ENCODE data around the gene MFSD6L.

Gene MFSD6L

GRCh38 chr17:8791910-8792270, 7.3 kb downstream of the MFSD6L start:
- no peaks in the 10 kb centered on the region for H3K36me3 Mint-ChIP-seq (ENCODE audit: low read depth)
- H3K4me1 Mint-ChIP-seq (ENCODE audit: low read depth), result no peaks in the 10 kb centered on the region
- H3K27ac Mint-ChIP-seq, result no peak overlapping the region
- no peaks in the 10 kb centered on the region for H3K9me3 Mint-ChIP-seq
- DNase-seq (ENCODE audit: low spot score), result no peak
- no peaks in the 10 kb centered on the region for H3K27me3 Mint-ChIP-seq (ENCODE audit: low read depth)
- H3K4me3 Mint-ChIP-seq, result no peak overlapping the region

DNA sequence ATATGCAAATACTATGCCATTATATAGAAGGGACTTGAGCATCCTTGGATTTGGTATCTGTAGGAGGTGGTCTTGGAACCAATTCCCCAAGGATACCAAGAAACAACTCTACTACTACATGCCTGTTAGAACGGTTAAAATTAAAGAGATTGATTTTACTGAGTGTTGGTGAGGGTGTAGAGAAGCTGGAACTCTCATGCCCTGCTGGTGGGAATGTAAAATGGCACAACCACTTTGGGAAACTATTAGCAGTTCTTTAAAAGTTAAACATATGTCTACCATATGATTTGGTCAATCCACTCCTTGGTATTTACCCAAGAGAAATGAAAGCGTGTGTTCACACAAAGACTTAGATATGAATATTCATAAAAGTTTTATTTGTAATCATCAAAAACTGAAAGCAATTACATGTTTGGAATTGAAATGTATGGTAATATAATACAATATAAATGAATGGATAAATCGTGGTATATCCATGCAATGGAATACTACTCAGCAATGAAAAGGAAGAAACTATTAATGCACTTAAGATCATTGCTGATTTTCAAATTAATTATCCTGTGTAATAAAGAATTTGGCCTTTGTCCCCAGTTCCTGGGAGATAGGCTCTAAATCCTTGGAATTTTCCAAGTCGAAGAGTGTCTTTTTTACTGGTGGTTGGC, 7.8 kb downstream of the MFSD6L start:
- H3K4me1 Mint-ChIP-seq (ENCODE audit: low read depth), result no peaks in the 10 kb centered on the region
- no peaks in the 10 kb centered on the region for H3K27me3 Mint-ChIP-seq (ENCODE audit: low read depth)
- no peak overlapping the region for H3K4me3 Mint-ChIP-seq
- H3K36me3 Mint-ChIP-seq (ENCODE audit: low read depth), result no peaks in the 10 kb centered on the region
- no peaks in the 10 kb centered on the region for H3K9me3 Mint-ChIP-seq
- no peak overlapping the region for H3K27ac Mint-ChIP-seq
- no peak for DNase-seq (ENCODE audit: low spot score)

DNA sequence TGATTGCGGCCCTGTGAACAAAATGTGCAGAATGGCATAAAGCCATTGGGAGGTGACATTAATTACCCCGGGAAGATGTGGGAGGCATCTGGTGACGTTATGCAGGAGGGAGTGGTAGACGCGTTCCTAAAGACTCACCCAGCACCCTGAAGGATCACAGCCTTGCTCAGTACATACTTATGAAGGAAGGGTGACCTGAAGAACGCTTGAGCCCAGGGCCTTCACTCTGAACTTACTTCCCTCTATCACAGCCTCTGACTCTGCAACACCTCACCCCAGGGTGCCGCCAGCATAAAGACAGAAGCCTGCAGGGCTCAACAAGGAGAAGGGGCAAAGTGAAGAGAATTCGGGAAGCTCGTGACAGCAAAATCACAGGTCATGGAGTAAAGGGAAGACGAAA, 9.4 kb downstream of the MFSD6L start:
- no peaks in the 10 kb centered on the region for H3K9me3 Mint-ChIP-seq
- no peaks in the 10 kb centered on the region for H3K27me3 Mint-ChIP-seq (ENCODE audit: low read depth)
- DNase-seq (ENCODE audit: low spot score), result no peak
- no peak overlapping the region for H3K4me3 Mint-ChIP-seq
- H3K36me3 Mint-ChIP-seq (ENCODE audit: low read depth), result no peaks in the 10 kb centered on the region
- H3K27ac Mint-ChIP-seq, result no peak overlapping the region
- no peaks in the 10 kb centered on the region for H3K4me1 Mint-ChIP-seq (ENCODE audit: low read depth)

- Mint-ChIP-seq H3K27me3 (ENCODE audit: low read depth) (no peaks in the 10 kb centered on the region), H3K27ac (no peak overlapping the region), H3K4me1 (ENCODE audit: low read depth) (no peaks in the 10 kb centered on the region), H3K9me3 (no peaks in the 10 kb centered on the region), H3K36me3 (ENCODE audit: low read depth) (no peaks in the 10 kb centered on the region), H3K4me3 (no peak overlapping the region)
- DNase-seq (ENCODE audit: low spot score), result no peak
Measured at GRCh38 chr17:8788998-8789397, 10.2 kb downstream of the MFSD6L start.

- Mint-ChIP-seq H3K4me3 (no peak overlapping the region), H3K4me1 (ENCODE audit: low read depth) (no peaks in the 10 kb centered on the region), H3K36me3 (ENCODE audit: low read depth) (no peaks in the 10 kb centered on the region), H3K27ac (no peak overlapping the region), H3K27me3 (ENCODE audit: low read depth) (peaks cover 9% of the 10 kb centered on the region), H3K9me3 (no peaks in the 10 kb centered on the region)
- peak; percentile 29 for DNase-seq (ENCODE audit: low spot score)
Measured at GRCh38 chr17:8785547-8786413, 13.4 kb downstream of the MFSD6L start.

DNA sequence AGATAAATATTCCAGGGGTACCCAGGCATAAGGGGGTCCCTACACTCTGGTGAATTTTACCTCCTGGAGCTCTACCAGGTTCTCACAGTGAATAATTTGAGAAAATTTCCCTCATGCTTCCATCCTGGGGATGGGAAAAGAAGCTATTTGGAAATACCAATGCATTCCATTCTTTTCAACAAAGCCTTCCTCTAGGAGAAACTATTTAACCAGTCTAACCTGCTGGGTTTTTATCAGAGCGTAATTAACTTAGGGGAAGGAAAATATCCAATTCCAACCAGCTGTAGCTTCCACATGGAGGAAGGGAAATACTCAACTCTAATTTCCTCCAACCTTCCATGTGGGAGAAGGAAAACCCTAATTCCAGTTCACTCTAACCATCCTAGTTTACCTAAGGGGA, 17.0 kb downstream of the MFSD6L start:
- no peaks in the 10 kb centered on the region for H3K4me1 Mint-ChIP-seq (ENCODE audit: low read depth)
- H3K36me3 Mint-ChIP-seq (ENCODE audit: low read depth), result no peaks in the 10 kb centered on the region
- peaks cover 29% of the 10 kb centered on the region for H3K27me3 Mint-ChIP-seq (ENCODE audit: low read depth)
- DNase-seq (ENCODE audit: low spot score), result no peak
- H3K27ac Mint-ChIP-seq, result no peak overlapping the region
- no peak overlapping the region for H3K4me3 Mint-ChIP-seq
- H3K9me3 Mint-ChIP-seq, result no peaks in the 10 kb centered on the region

- H3K27ac Mint-ChIP-seq, result no peak overlapping the region
- peaks cover 33% of the 10 kb centered on the region for H3K27me3 Mint-ChIP-seq (ENCODE audit: low read depth)
- no peaks in the 10 kb centered on the region for H3K36me3 Mint-ChIP-seq (ENCODE audit: low read depth)
Measured at GRCh38 chr17:8781776-8782175, 17.4 kb downstream of the MFSD6L start.

DNA sequence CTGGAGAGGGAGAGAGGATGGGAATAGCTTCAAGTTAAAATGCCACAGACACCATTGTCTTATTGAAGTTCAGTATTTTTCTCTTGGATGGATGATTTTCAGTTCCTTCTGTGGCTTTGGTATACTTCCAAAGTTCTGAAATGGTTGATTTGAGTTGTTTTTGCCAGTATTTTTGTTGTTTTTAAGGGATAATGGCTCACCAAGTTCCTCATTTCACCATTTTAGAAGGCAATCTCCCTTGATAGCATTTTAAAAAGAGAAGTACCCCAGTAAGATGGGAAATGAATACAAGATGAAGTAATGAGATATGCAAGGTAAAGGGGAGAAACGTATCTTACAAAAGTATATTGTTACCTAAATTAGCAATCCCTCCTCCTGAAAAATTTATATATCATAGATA, 22.3 kb downstream of the MFSD6L start:
- H3K27ac Mint-ChIP-seq, result no peak overlapping the region
- H3K36me3 Mint-ChIP-seq (ENCODE audit: low read depth), result no peaks in the 10 kb centered on the region
- peaks cover 4% of the 10 kb centered on the region for H3K9me3 Mint-ChIP-seq
- H3K4me3 Mint-ChIP-seq, result no peak overlapping the region
- H3K27me3 Mint-ChIP-seq (ENCODE audit: low read depth), result peaks cover 55% of the 10 kb centered on the region
- no peak for DNase-seq (ENCODE audit: low spot score)
- H3K4me1 Mint-ChIP-seq (ENCODE audit: low read depth), result no peaks in the 10 kb centered on the region

More at GRCh38 chr17:8781776-8782175, 17.4 kb downstream of the MFSD6L start:
- Mint-ChIP-seq H3K4me3 (no peak overlapping the region), H3K9me3 (no peaks in the 10 kb centered on the region), H3K4me1 (ENCODE audit: low read depth) (no peaks in the 10 kb centered on the region)
- DNase-seq (ENCODE audit: low spot score), result no peak

- Mint-ChIP-seq H3K27ac (no peak overlapping the region), H3K36me3 (ENCODE audit: low read depth) (no peaks in the 10 kb centered on the region), H3K27me3 (ENCODE audit: low read depth) (peaks cover 50% of the 10 kb centered on the region), H3K4me3 (no peak overlapping the region), H3K9me3 (peaks cover 4% of the 10 kb centered on the region), H3K4me1 (ENCODE audit: low read depth) (no peaks in the 10 kb centered on the region)
- no peak for DNase-seq (ENCODE audit: low spot score)
Measured at GRCh38 chr17:8776248-8776647, 22.9 kb downstream of the MFSD6L start.

- DNase-seq (ENCODE audit: low spot score), result no peak
- Mint-ChIP-seq H3K4me3 (no peak overlapping the region), H3K9me3 (no peaks in the 10 kb centered on the region), H3K36me3 (ENCODE audit: low read depth) (no peaks in the 10 kb centered on the region), H3K27ac (no peak overlapping the region), H3K4me1 (ENCODE audit: low read depth) (no peaks in the 10 kb centered on the region), H3K27me3 (ENCODE audit: low read depth) (peaks cover 14% of the 10 kb centered on the region)
Measured at GRCh38 chr17:8766731-8767130, 32.4 kb downstream of the MFSD6L start.

- no peak for DNase-seq (ENCODE audit: low spot score)
- Mint-ChIP-seq H3K4me3 (no peak overlapping the region), H3K9me3 (no peaks in the 10 kb centered on the region), H3K27me3 (ENCODE audit: low read depth) (peaks cover 13% of the 10 kb centered on the region), H3K36me3 (ENCODE audit: low read depth) (no peaks in the 10 kb centered on the region), H3K27ac (no peak overlapping the region), H3K4me1 (ENCODE audit: low read depth) (no peaks in the 10 kb centered on the region)
Measured at GRCh38 chr17:8762012-8762411, 37.2 kb downstream of the MFSD6L start.

GRCh38 chr17:8758137-8758596, 41.0 kb downstream of the MFSD6L start, which contains the start of gene SPDYE4:
Gene SPDYE4, minus strand, starts transcription at chr17:8758546. Its CDS starts 164 bp downstream, at chr17:8758382.
- Mint-ChIP-seq H3K4me1 (ENCODE audit: low read depth) (peaks cover 1% of the 10 kb centered on the region), H3K4me3 (no peak within 1 kb of the TSS), H3K9me3 (no peaks in the 10 kb centered on the region), H3K27ac (no peak within 1 kb of the TSS), H3K27me3 (ENCODE audit: low read depth) (peaks cover 15% of the 10 kb centered on the region), H3K36me3 (ENCODE audit: low read depth) (no peaks in the 10 kb centered on the region)
- no peak for DNase-seq (ENCODE audit: low spot score)

DNA sequence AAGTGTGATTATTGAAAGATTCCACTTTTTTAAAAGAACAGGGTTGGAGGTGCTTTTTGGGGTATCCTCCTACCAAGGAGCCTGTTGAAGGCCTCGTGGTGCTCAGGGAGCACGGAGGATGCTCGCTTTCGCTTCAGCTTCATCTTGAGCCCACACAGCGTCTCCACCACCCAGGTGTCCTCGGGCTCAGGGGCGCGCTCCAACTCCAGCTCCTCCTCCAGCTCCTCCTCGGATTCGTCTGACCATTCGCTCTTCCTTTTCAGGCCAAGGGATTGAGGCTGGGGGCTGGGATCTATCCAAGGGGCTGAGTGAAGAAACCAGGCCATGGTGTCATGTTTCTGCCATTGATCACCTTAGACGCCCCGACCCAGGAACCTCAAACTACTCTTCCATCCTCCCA, 42.0 kb downstream of the MFSD6L start:
- Mint-ChIP-seq H3K4me3 (no peak overlapping the region), H3K36me3 (ENCODE audit: low read depth) (no peaks in the 10 kb centered on the region), H3K27ac (no peak overlapping the region), H3K27me3 (ENCODE audit: low read depth) (peaks cover 12% of the 10 kb centered on the region), H3K9me3 (no peaks in the 10 kb centered on the region), H3K4me1 (ENCODE audit: low read depth) (peaks cover 1% of the 10 kb centered on the region)
- DNase-seq (ENCODE audit: low spot score), result no peak

DNA sequence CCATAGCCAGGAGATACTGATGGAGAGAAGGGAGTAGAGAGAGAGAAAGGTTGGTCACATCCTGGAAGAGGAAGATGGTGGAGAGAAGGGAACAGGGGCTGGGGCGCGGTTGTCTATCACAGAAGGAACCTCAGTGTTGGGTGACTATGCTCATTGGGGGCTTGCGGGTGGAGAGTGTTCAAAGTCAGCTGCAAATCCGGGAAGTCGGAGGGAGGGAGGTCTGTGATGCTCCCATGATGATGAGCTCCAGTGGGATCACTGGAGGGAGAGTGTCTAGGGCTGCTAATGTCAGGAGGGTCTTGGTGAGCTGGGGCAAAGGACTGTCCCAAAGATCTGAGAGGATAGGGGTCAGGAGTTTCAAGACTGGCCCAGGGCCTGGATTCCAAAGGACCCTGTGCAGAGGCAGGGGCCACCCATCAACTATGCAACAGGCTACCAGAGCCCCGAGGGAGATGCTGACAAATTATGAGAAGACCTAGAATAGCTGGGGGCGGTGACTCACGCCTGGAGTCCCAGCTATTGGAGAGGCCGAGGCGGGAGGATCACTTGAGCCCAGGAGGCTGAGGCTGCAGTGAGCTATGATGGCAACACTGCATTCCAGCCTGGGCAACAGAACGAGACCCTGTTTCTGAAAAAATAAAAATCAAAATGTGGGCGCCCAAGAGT, 43.4 kb downstream of the MFSD6L start:
- no peak for DNase-seq (ENCODE audit: low spot score)
- Mint-ChIP-seq H3K4me1 (ENCODE audit: low read depth) (peaks cover 1% of the 10 kb centered on the region), H3K36me3 (ENCODE audit: low read depth) (no peaks in the 10 kb centered on the region), H3K27me3 (ENCODE audit: low read depth) (peaks cover 8% of the 10 kb centered on the region), H3K4me3 (no peak overlapping the region), H3K9me3 (no peaks in the 10 kb centered on the region), H3K27ac (no peak overlapping the region)

Measured in T-helper 2 cell treated with Interferon-gamma antibody and Interleukin-4, amounts not matched to agents 5 μg/mL and 100 μg/mL, for 36 hours (primary cell).